GM21447 (cell line): ENCODE data around the gene CCDC144A.
"Not testable (repeated sequence)": the region's sequence is repeated elsewhere in the genome, so short reads cannot be mapped to it uniquely, and the experiment has no call there.

ENCODE experiments used
- ATAC-seq: cut with Tn5 transposase; IDR thresholded peaks from one replicate; pipeline ENCODE4 v1.9.1; 2021; ENCODE audit not compliant: unreplicated experiment

Gene CCDC144A

GRCh38 chr17:16689731-16690281 lies at the start of gene CCDC144A:
TSS of gene CCDC144A (plus strand) at chr17:16690241. CDS start at chr17:16690401, 160 bp downstream.
- not testable (repeated sequence) for ATAC-seq

- ATAC-seq = no peak
Measured at GRCh38 chr17:16649585-16649984, 40.5 kb upstream of the CCDC144A start.

- ATAC-seq = no peak
Measured at GRCh38 chr17:16652252-16652651, 37.8 kb upstream of the CCDC144A start.

GRCh38 chr17:16652847-16653366 lies 37.1 kb upstream of the CCDC144A start:
- peak; percentile 31 for ATAC-seq

- peak; percentile 84 for ATAC-seq
Measured at GRCh38 chr17:16653367-16654041, 36.5 kb upstream of the CCDC144A start, which contains the start of gene ZNF624. TSS of gene ZNF624 (minus strand) at chr17:16653850.

- no peak for ATAC-seq
Measured at GRCh38 chr17:16661217-16661616, 28.8 kb upstream of the CCDC144A start.

GRCh38 chr17:16662936-16663335 lies 27.1 kb upstream of the CCDC144A start:
- no peak for ATAC-seq

- ATAC-seq = not testable (repeated sequence)
Measured at GRCh38 chr17:16666553-16666906, 23.5 kb upstream of the CCDC144A start.

- not testable (repeated sequence) for ATAC-seq
Measured at GRCh38 chr17:16666907-16667636, 23.0 kb upstream of the CCDC144A start.

- ATAC-seq = no peak
Measured at GRCh38 chr17:16676676-16677268, 13.3 kb upstream of the CCDC144A start.

GRCh38 chr17:16683290-16684138 lies 6.5 kb upstream of the CCDC144A start:
- ATAC-seq = not testable (repeated sequence)

GRCh38 chr17:16686019-16686418 lies 4.0 kb upstream of the CCDC144A start:
- ATAC-seq = not testable (repeated sequence)

GRCh38 chr17:16687151-16687550 lies 2.9 kb upstream of the CCDC144A start:
- ATAC-seq = not testable (repeated sequence)

GRCh38 chr17:16690447-16690846 lies 406 bp downstream of the CCDC144A start:
- ATAC-seq = not testable (repeated sequence)

GRCh38 chr17:16697603-16698002 lies 7.6 kb downstream of the CCDC144A start:
- ATAC-seq = not testable (repeated sequence)

- ATAC-seq = not testable (repeated sequence)
Measured at GRCh38 chr17:16745492-16746203, 55.6 kb downstream of the CCDC144A start.

- not testable (repeated sequence) for ATAC-seq
Measured at GRCh38 chr17:16746571-16746970, 56.5 kb downstream of the CCDC144A start.

GRCh38 chr17:16750515-16750914 lies 60.5 kb downstream of the CCDC144A start:
- not testable (repeated sequence) for ATAC-seq

GRCh38 chr17:16751224-16751923 lies 61.3 kb downstream of the CCDC144A start:
- not testable (repeated sequence) for ATAC-seq
